GM19324 (cell line): ENCODE measurements around the gene SEC11C.

Experiments
- ATAC-seq: cut with Tn5 transposase; IDR thresholded peaks from one replicate; pipeline ENCODE4 v1.9.1; 2021; ENCODE audit warnings: mild to moderate bottlenecking, moderate library complexity; ENCODE audit not compliant: unreplicated experiment, low FRiP score

The SEC11C gene

GRCh38 chr18:59143441-59143840 is 3.8 kb downstream of the SEC11C start:
- no peak for ATAC-seq

DNA sequence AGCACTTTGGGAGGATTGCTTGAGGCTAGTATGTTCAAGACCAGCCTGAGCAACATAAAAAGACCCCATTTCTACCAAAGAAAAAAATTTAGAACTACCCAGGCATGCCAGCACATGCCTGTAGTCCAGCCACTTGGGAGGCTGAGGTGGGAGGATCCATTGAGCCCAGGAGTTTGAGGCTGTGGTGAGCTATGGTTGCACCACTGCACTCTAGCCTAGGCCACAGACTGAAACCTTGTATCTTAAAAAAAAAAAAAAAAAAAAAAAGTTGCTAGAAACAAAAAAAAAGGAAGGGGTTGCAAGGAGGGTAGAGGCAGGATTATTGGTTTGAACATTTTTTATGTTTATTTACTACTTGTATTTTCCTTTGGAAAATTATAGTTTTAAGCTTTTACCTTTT is 4.8 kb downstream of the SEC11C start:
- ATAC-seq = no peak

GRCh38 chr18:59145055-59145454 is 5.4 kb downstream of the SEC11C start:
- no peak for ATAC-seq

DNA sequence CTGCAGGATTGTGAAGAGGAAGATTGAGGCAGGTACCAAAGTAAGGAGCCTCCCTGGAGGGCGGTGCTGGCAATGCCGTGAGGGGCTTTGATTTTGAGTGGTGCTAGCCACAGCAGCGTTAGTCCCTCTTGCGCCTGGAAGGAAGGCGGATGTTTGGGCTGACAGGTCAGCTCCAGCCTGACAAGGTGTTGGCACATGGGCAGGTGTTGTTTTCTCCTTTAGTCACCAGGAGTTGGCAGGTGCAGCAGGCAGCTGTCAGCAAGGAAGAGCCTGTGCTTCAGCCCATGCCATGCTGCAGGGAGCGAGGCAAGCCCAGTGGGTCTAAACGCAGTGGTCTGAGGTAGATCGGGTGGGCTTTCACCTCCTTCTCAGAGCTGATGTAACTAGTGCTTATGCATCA is 8.5 kb downstream of the SEC11C start:
- ATAC-seq = no peak

GRCh38 chr18:59149007-59149406 is 9.3 kb downstream of the SEC11C start:
- ATAC-seq = no peak

DNA sequence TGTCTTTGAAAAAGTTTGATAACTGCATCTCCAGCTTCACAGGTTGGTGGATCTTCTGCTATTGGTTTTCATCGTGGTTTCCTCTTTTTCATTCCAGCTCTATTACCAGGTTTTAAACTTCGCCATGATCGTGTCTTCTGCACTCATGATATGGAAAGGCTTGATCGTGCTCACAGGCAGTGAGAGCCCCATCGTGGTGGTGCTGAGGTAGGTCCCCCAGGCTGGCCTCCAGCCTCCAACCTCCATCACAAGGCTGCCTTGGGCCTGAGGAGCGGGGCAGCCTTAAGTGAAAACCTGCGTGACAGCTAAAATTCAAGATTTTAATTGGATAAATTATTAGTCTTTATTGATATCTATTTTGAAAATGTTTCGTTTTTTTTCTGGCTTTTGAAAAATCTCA is 9.7 kb downstream of the SEC11C start:
- no peak for ATAC-seq

GRCh38 chr18:59150236-59150635 is 10.6 kb downstream of the SEC11C start:
- no peak for ATAC-seq

DNA sequence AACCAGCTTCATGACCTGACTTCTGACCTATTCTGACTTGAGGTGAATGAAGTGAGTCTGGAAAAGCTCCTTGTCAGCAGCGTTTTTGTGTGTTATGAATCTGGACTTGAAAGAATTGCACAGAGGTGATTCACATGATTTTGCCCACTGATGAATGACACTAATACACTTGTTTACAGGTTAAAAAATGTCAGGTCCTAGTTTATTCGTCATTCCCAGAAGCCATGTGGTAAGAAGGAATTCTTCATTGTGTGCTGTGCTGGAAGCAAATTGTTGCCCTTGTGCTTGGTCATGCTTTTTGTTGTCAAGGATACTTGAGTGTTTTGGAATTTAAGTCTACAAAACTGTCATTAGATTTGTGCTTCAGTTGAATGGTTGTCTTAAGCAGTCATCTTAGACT is 15.5 kb downstream of the SEC11C start:
- ATAC-seq = no peak

GRCh38 chr18:59156316-59156715 is 16.6 kb downstream of the SEC11C start:
- no peak for ATAC-seq

DNA sequence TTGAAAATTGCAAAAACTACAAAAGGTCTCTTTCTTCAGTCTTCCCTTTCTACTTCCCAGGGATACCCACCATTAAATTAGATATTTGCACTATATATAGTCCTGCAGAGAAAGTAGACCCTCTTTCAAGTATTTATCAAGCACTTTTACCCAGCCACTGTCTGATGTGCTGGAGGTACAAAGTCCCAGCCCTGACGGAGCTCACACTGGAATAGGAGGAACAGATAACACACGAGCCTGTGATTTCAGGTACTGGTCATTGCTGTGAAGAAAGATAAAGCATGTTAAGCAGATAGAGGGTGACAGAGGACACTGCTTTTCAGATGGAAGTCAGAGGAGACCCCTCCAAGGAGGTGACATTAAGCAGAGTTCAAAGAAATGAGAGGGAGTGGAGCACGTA is 19.6 kb downstream of the SEC11C start:
- ATAC-seq = no peak

DNA sequence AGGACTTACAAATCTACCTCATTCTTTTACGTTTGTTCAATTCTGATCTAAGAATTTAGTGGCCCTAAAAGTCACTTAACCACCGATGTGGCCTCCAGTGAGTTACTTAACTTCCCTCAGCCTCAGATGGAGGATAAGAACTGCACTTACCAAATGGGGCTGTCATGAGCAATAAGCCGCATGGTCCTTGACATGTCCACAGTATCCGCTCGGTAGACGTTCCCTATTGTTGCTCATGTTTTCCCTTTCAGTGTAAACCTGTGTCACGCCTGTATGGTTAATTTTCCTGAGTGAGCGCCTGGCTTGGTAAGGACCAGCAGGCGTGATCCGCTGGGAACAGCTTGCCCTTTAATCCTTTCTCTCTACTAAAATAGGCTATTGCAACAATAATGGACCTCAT is 20.3 kb downstream of the SEC11C start:
- ATAC-seq = no peak

DNA sequence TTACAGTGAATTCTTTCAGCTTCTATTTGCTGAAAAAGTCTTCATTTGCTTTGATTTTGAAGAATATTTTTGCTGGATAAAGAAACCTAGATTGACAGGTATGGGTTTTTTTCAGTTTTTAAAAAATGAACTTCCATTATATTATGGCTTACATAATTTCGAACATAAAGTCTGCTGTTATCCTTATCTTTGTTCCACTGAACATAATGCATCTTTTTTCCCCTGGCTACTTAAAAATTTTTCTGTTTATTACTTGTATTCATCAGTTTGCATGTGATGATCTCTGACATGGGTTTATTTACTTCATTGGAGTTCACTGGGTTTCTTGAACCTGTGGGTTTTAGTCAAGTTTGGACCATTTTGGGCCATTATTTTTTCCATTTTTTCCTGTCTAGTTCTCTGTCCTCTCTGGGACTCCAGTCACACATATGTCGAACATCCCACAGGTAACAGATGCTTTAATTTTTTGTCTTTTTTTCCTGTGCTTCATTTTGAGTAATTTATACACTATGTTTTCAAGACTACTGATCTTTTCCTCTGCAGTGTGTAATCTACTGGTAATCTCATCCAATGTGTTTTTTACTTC is 33.1 kb downstream of the SEC11C start:
- ATAC-seq = no peak

GRCh38 chr18:59177485-59177884 is 37.8 kb downstream of the SEC11C start:
- ATAC-seq = no peak

GRCh38 chr18:59180150-59180845 is 40.6 kb downstream of the SEC11C start:
- no peak for ATAC-seq

DNA sequence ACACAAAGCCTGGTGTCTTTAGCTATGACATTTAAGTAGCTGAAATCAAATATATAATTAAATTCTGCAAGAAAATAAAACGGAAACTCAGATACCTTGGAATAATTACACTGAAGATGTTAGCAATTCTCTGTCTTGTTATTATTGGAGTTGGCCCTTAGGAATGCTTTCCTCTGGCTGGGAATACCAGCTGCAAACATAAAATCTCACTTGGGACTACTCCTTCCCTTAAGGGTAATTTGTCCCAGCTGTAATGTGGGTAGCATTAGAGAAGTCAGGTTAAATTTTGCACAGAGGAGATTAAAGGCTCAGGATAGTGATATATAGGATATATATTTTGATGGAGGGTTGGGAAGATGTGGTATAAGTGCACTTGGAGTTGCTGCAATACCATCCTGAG is 43.0 kb downstream of the SEC11C start:
- ATAC-seq = no peak

DNA sequence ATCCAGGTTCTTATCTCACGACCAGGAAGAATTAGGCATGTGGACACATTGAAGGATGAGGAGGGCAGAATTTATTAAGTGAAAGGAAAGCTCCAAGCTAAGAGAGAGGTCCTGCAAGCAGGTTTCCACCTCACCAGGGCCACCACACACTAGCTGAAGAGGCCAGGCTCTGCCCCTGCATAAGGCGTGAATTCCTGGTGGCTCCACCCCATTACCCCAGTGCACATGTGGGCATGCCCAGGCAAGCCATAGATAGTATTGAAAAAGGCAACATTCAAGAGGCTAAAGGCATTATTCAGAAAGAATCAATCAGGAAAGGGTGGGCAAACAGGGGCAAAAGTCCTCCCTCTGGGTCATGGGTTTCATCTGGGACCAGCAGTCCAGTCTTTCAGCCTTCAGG is 49.3 kb downstream of the SEC11C start:
- ATAC-seq = no peak

- ATAC-seq = no peak
These were observed 50.1 kb downstream of the SEC11C start for GRCh38 chr18:59189746-59190145.

DNA sequence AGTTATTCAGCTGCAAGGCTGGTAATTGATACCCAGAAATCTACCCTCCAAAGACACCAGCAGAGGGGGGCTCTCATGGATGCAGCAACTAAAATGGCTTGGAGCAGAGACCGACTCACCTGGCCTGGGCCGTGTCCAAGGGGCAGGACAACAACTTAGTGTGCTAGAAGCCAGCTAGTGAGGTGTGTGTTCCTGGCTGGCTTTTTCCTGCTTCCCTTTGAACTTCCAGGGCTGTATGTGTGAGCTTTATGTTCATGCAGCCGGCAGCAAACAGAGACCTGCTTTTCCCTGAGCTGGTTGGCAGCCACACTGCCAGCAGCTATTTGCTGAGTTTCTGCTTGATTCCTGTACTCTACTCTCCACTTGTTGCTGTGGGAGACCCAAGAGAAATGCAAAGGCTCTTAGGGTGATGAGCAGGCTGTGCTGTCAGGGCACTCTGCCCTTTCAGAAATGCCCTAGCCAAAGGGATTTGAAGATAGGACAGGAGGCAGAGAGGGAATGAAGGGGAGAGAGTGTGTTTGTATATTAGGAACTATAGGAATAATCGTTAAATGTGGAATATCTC is 56.6 kb downstream of the SEC11C start:
- ATAC-seq = no peak

DNA sequence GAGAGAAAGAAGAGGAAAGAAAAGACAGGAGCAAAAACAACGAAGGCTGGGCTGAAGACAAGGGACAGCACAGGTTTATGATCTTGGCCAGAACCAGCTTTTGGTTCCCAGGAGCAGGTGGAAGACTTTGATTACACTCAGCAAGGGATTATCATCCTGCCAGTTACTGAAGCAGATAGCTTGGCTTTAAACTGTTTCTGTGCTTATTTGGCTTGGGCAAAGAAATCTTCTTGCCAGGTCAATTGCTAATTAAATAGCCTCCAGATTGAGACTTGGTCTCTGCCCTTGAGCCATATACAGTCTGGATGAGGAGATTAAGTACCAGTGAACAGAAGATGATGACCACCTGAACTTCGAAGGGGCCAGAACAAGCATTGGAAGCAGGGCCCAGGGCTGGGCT is 58.0 kb downstream of the SEC11C start:
- no peak for ATAC-seq

- no peak for ATAC-seq
These were observed 58.5 kb downstream of the SEC11C start for GRCh38 chr18:59198215-59198614.

- no peak for ATAC-seq
These were observed 61.1 kb downstream of the SEC11C start for GRCh38 chr18:59200787-59201186.

GRCh38 chr18:59202258-59202820 is 62.7 kb downstream of the SEC11C start:
- no peak for ATAC-seq
